ENCODE results near the gene ADCY5.

Gene ADCY5

GRCh38 chr3:123334056-123334455 is 114.8 kb downstream of the ADCY5 start:
- ChIA-PET POLR2A (no interaction called here), CTCF (interaction anchor here (1.8 kb wide), 1 partner anchor 155 kb away, joined by 5 read pairs; no protein-coding TSS in a partner anchor)
- DNase-seq (ENCODE audit: extremely low spot score): no peak
- TF ChIP-seq NFRKB (IDR thresholded peaks at IDR 0.05) (no peak), SUZ12 (IDR thresholded peaks at IDR 0.05) (no peak), ELF4 (IDR thresholded peaks at IDR 0.05) (no peak), FOXA1 (IDR thresholded peaks at IDR 0.05) (no peak), FOXK2 (IDR thresholded peaks at IDR 0.05) (no peak), TARDBP (IDR thresholded peaks at IDR 0.05) (no peak), BHLHE40 (IDR thresholded peaks at IDR 0.05; ENCODE audit: borderline replicate concordance) (no peak), CTBP1 (IDR thresholded peaks at IDR 0.05; ENCODE audit: borderline replicate concordance) (no peak), LEF1 (IDR thresholded peaks at IDR 0.05; ENCODE audit: borderline replicate concordance) (no peak), L3MBTL2 (conservative IDR thresholded peaks at IDR 0.05) (no peak), HDGF (IDR thresholded peaks at IDR 0.05; ENCODE audit: borderline replicate concordance) (no peak), SP1 (IDR thresholded peaks at IDR 0.05) (no peak), ARNT (IDR thresholded peaks at IDR 0.05) (no peak), ZNF384 (IDR thresholded peaks at IDR 0.05) (no peak), FOXM1 (IDR thresholded peaks at IDR 0.05; ENCODE audit: borderline replicate concordance) (no peak)
- TF ChIP-seq, protein P1, sequence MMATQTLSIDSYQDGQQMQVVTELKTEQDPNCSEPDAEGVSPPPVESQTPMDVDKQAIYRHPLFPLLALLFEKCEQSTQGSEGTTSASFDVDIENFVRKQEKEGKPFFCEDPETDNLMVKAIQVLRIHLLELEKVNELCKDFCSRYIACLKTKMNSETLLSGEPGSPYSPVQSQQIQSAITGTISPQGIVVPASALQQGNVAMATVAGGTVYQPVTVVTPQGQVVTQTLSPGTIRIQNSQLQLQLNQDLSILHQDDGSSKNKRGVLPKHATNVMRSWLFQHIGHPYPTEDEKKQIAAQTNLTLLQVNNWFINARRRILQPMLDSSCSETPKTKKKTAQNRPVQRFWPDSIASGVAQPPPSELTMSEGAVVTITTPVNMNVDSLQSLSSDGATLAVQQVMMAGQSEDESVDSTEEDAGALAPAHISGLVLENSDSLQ (IDR thresholded peaks at IDR 0.05): no peak

- ChIA-PET CTCF (interaction anchor here (0.7 to 1.8 kb wide), 2 partner anchors 156 to 157 kb away, joined by 4 to 5 read pairs; no protein-coding TSS in a partner anchor), POLR2A (no interaction called here)
- TF ChIP-seq, protein P1 (IDR thresholded peaks at IDR 0.05): no peak
- TF ChIP-seq ARNT (IDR thresholded peaks at IDR 0.05): no peak
- TF ChIP-seq FOXA1 (IDR thresholded peaks at IDR 0.05): no peak
- no peak for TF ChIP-seq LEF1 (IDR thresholded peaks at IDR 0.05; ENCODE audit: borderline replicate concordance)
- no peak for TF ChIP-seq ELF4 (IDR thresholded peaks at IDR 0.05)
- DNase-seq (ENCODE audit: extremely low spot score): no peak
These were observed 115.5 kb downstream of the ADCY5 start for GRCh38 chr3:123333401-123333800.

GRCh38 chr3:123332124-123332641 is 116.7 kb downstream of the ADCY5 start:
- no peak for DNase-seq (ENCODE audit: extremely low spot score)
- ChIA-PET POLR2A (no interaction called here), CTCF (interaction anchor here (1.5 kb wide), 1 partner anchor 9 kb away, joined by 3 read pairs; no protein-coding TSS in a partner anchor)
- TF ChIP-seq LEF1 (IDR thresholded peaks at IDR 0.05; ENCODE audit: borderline replicate concordance): no peak
- no peak for TF ChIP-seq CTBP1 (IDR thresholded peaks at IDR 0.05; ENCODE audit: borderline replicate concordance)
- TF ChIP-seq BHLHE40 (IDR thresholded peaks at IDR 0.05; ENCODE audit: borderline replicate concordance): no peak
- TF ChIP-seq HDGF (IDR thresholded peaks at IDR 0.05; ENCODE audit: borderline replicate concordance): no peak
- TF ChIP-seq ELF4 (IDR thresholded peaks at IDR 0.05): no peak
- no peak for TF ChIP-seq FOXM1 (IDR thresholded peaks at IDR 0.05; ENCODE audit: borderline replicate concordance)
- no peak for TF ChIP-seq FOXA1 (IDR thresholded peaks at IDR 0.05)
- TF ChIP-seq, protein P1 (IDR thresholded peaks at IDR 0.05): no peak
- no peak for TF ChIP-seq ARNT (IDR thresholded peaks at IDR 0.05)
- TF ChIP-seq L3MBTL2 (conservative IDR thresholded peaks at IDR 0.05): no peak
- TF ChIP-seq ZNF384 (IDR thresholded peaks at IDR 0.05): no peak
- no peak for TF ChIP-seq SUZ12 (IDR thresholded peaks at IDR 0.05)
- no peak for TF ChIP-seq SP1 (IDR thresholded peaks at IDR 0.05)

DNA sequence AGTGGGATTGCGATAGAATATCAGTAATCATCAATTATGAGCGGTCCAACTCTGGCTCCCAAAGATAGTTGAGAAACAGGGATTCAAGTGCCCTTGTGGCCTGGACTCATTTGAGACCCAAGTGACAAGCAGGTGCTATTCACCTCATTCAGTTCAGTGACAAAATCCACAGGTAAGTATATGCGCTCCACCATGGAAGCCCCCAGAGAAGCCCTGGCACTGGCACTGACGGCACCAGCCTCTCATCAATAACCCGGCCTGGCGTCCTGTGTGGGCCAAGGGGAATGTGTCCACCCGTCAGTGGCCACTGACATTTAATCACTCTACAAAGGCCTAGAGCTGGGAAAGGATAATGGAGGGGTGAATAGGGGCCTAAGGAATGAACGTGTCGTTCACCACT is 117.2 kb downstream of the ADCY5 start:
- ChIA-PET POLR2A (no interaction called here), CTCF (interaction anchor here (0.8 to 1.5 kb wide), 2 partner anchors 10 to 158 kb away, joined by 3 read pairs; no protein-coding TSS in a partner anchor)
- TF ChIP-seq L3MBTL2 (conservative IDR thresholded peaks at IDR 0.05) (no peak), TARDBP (IDR thresholded peaks at IDR 0.05) (no peak), CTBP1 (IDR thresholded peaks at IDR 0.05; ENCODE audit: borderline replicate concordance) (no peak), SUZ12 (IDR thresholded peaks at IDR 0.05) (no peak), FOXM1 (IDR thresholded peaks at IDR 0.05; ENCODE audit: borderline replicate concordance) (no peak), NFRKB (IDR thresholded peaks at IDR 0.05) (no peak), FOXK2 (IDR thresholded peaks at IDR 0.05) (no peak), HDGF (IDR thresholded peaks at IDR 0.05; ENCODE audit: borderline replicate concordance) (no peak), ELF4 (IDR thresholded peaks at IDR 0.05) (no peak), SP1 (IDR thresholded peaks at IDR 0.05) (no peak), ARNT (IDR thresholded peaks at IDR 0.05) (no peak), BHLHE40 (IDR thresholded peaks at IDR 0.05; ENCODE audit: borderline replicate concordance) (no peak), FOXA1 (IDR thresholded peaks at IDR 0.05) (no peak), ZNF384 (IDR thresholded peaks at IDR 0.05) (no peak), LEF1 (IDR thresholded peaks at IDR 0.05; ENCODE audit: borderline replicate concordance) (no peak)
- TF ChIP-seq, protein P1 (IDR thresholded peaks at IDR 0.05): no peak
- DNase-seq (ENCODE audit: extremely low spot score): no peak

DNA sequence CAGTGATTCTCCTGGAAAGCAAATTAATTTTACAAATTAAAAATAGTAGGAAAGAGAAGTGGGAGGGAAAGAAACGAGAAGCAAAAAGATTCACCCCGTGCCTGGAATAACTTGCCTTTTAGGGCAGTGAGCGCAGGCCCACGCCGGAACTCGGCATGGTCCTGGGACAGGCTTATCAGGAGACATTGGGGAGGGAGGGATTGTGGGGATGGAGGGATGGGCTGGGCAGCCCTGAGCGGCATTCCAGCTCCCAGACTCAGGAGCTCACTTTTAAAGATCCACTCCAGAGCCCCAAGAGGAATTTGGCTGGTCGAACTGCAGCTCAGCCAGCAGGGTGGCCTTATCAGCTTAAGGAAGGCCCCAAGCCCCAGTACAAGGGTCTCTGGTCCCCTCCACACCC is 117.9 kb downstream of the ADCY5 start:
- TF ChIP-seq ZNF384 (IDR thresholded peaks at IDR 0.05) (no peak), SP1 (IDR thresholded peaks at IDR 0.05) (no peak), CTBP1 (IDR thresholded peaks at IDR 0.05; ENCODE audit: borderline replicate concordance) (no peak), NFRKB (IDR thresholded peaks at IDR 0.05) (no peak), ARNT (IDR thresholded peaks at IDR 0.05) (no peak), FOXA1 (IDR thresholded peaks at IDR 0.05) (no peak), HDGF (IDR thresholded peaks at IDR 0.05; ENCODE audit: borderline replicate concordance) (no peak), LEF1 (IDR thresholded peaks at IDR 0.05; ENCODE audit: borderline replicate concordance) (no peak), SUZ12 (IDR thresholded peaks at IDR 0.05) (no peak), TARDBP (IDR thresholded peaks at IDR 0.05) (no peak), L3MBTL2 (conservative IDR thresholded peaks at IDR 0.05) (no peak)
- no peak for DNase-seq (ENCODE audit: extremely low spot score)
- ChIA-PET POLR2A (no interaction called here), CTCF (interaction anchor here (0.8 to 1.5 kb wide), 2 partner anchors 11 to 158 kb away, joined by 3 read pairs; no protein-coding TSS in a partner anchor)

All from HEK293T (cell line).